Smooth muscle cell (in vitro differentiated cells): ENCODE measurements around the gene NFKBIE. TPM values are rescaled to one million over a fixed set of nuclear protein-coding genes. Genes with fewer than 3 reads are reported as not detected.

Experiments
- DNase-seq: peaks from one replicate; lab custom pipeline; 2025; ENCODE audit not compliant: unreplicated experiment; lab: John Stamatoyannopoulos, UW
- H2AFZ ChIP-seq: fragments of 200-600 bp; sonication (generic); 2 replicates; pipeline ENCODE4 v1.6.0; 2016; ENCODE audit warnings: antibody characterized with exemption, low read depth, mild to moderate bottlenecking
- H3F3A ChIP-seq: fragments of 200-600 bp; sonication (generic); 2 replicates; pipeline ENCODE4 v1.6.0; 2017; ENCODE audit warnings: antibody characterized with exemption, low read depth
- H3K27ac ChIP-seq: fragments of 200-600 bp; sonication (generic); 2 replicates; pipeline ENCODE4 v1.5.1; 2016; ENCODE audit warnings: low read depth, mild to moderate bottlenecking
- H3K27me3 ChIP-seq: fragments of 200-600 bp; sonication (generic); 2 replicates; pipeline ENCODE4 v1.6.1; 2016; ENCODE audit warnings: low read depth, mild to moderate bottlenecking
- H3K36me3 ChIP-seq: fragments of 200-600 bp; sonication (generic); 2 replicates; pipeline ENCODE4 v1.5.1; 2016; ENCODE audit warnings: low read depth
- H3K4me1 ChIP-seq: fragments of 200-600 bp; sonication (generic); 2 replicates; pipeline ENCODE4 v1.5.1; 2016; ENCODE audit warnings: low read depth
- H3K4me2 ChIP-seq: fragments of 200-600 bp; sonication (generic); 2 replicates; pipeline ENCODE4 v1.6.0; 2016; ENCODE audit warnings: mild to moderate bottlenecking
- H3K4me3 ChIP-seq: fragments of 200-600 bp; sonication (generic); 2 replicates; pipeline ENCODE4 v1.5.1; 2016; ENCODE audit warnings: mild to moderate bottlenecking
- H3K79me2 ChIP-seq: fragments of 200-600 bp; sonication (generic); 2 replicates; pipeline ENCODE4 v1.6.0; 2016; ENCODE audit warnings: low read depth, mild to moderate bottlenecking
- H3K9ac ChIP-seq: fragments of 200-600 bp; sonication (generic); 2 replicates; pipeline ENCODE4 v1.6.0; 2016; ENCODE audit warnings: low read depth
- H3K9me3 ChIP-seq: fragments of 200-600 bp; sonication (generic); replicated peaks from 2 replicates; pipeline ENCODE4 v1.5.1; 2016; ENCODE audit warnings: low read depth
- H4K20me1 ChIP-seq: fragments of 200-600 bp; sonication (generic); 2 replicates; pipeline ENCODE4 v1.6.0; 2016; ENCODE audit warnings: low read depth
- WGBS: methylation state at CpG from one replicate; pipeline ENCODE4 v1.1.7; 2016; ENCODE audit warnings: low lambda C conversion rate; 5-methylcytosine and 5-hydroxymethylcytosine counted together
- polyA plus RNA-seq: library from polyadenylated mRNA; unstranded; fragments of >200 nt; fragmentation: Nextera tagmentation; extraction: Ambion mirVana; gene quantifications from 2 replicates; pipeline ENCODE4 v1.2.1, GENCODE V29; 2016
- total RNA-seq: library from RNA; depleted of rRNA; stranded (reverse); fragments of >200 nt; gene quantifications from 2 replicates; pipeline ENCODE4 v1.2.3, GENCODE V29; 2014
- TF ChIP-seq, protein P1 (sequence below): fragments of 200-600 bp; sonication (generic); IDR thresholded peaks from 2 replicates; pipeline ENCODE4 v1.5.1; 2017; ENCODE audit warnings: borderline replicate concordance, mild to moderate bottlenecking, antibody characterized with exemption; ENCODE audit not compliant: insufficient read depth, poor library complexity, severe bottlenecking

Gene NFKBIE
- total and polyA plus RNA-seq, 2 experiments from 2014 or later: 7.0 to 12.3 TPM

DNA sequence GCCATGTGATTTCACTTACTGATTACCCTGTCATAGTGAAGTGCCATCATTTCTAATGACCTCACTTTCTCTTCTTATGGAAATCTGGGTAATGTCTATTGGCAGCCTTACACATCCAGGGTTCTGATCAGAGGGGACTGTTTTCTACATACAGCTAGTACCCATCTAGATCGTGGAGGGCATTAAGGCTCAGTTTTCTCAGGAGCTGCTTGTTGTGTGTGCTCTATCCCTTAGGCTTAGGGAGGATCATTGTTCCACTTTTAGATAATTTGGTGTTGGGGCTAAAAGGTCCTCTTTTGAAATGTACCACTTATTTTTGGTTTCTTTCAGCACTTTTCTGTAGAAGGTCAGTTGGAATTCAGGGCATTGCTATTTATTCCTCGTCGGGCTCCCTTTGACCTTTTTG is 14.6 kb downstream of the NFKBIE start:
- peak overlapping the region; percentile 62 for H3K27ac ChIP-seq

DNA sequence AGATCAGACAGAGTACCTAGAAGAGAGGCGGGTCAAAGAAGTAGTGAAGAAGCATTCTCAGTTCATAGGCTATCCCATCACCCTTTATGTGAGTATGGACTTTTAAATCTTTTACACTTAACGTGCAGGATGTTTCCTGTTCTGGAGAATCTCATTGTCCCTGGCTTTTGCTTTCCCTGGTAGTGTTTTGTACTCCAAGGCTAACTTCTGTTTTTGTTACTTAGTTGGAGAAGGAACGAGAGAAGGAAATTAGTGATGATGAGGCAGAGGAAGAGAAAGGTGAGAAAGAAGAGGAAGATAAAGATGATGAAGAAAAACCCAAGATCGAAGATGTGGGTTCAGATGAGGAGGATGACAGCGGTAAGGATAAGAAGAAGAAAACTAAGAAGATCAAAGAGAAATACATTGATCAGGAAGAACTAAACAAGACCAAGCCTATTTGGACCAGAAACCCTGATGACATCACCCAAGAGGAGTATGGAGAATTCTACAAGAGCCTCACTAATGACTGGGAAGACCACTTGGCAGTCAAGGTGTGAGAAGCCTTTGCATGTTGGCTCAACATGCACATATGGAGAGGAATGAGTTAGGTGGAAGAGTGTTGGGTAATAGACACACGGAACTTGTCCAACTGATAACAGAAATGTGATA is 15.2 kb downstream of the NFKBIE start:
- H3K27me3 ChIP-seq: no peaks in the 10 kb centered on the region
- TF ChIP-seq, protein P1, sequence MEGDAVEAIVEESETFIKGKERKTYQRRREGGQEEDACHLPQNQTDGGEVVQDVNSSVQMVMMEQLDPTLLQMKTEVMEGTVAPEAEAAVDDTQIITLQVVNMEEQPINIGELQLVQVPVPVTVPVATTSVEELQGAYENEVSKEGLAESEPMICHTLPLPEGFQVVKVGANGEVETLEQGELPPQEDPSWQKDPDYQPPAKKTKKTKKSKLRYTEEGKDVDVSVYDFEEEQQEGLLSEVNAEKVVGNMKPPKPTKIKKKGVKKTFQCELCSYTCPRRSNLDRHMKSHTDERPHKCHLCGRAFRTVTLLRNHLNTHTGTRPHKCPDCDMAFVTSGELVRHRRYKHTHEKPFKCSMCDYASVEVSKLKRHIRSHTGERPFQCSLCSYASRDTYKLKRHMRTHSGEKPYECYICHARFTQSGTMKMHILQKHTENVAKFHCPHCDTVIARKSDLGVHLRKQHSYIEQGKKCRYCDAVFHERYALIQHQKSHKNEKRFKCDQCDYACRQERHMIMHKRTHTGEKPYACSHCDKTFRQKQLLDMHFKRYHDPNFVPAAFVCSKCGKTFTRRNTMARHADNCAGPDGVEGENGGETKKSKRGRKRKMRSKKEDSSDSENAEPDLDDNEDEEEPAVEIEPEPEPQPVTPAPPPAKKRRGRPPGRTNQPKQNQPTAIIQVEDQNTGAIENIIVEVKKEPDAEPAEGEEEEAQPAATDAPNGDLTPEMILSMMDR: no peak
- H2AFZ ChIP-seq: no peak overlapping the region
- WGBS: 85% methylated on average over 6 of the region's 6 CpGs
- H4K20me1 ChIP-seq: peaks cover 82% of the 10 kb centered on the region
- peaks cover 35% of the 10 kb centered on the region for H3K36me3 ChIP-seq
- no peak overlapping the region for H3K4me3 ChIP-seq
- peaks cover 72% of the 10 kb centered on the region for H3K79me2 ChIP-seq
- no peaks in the 10 kb centered on the region for H3K9me3 ChIP-seq
- no peak overlapping the region for H3K9ac ChIP-seq
- H3F3A ChIP-seq: peaks cover 57% of the 10 kb centered on the region
- no peak overlapping the region for H3K4me2 ChIP-seq
- DNase-seq: no peak
- H3K27ac ChIP-seq: peak overlapping the region; percentile 62
- H3K4me1 ChIP-seq: peaks cover 26% of the 10 kb centered on the region

More for the DNA sequence above, 14.6 kb downstream of the NFKBIE start:
- H3K27me3 ChIP-seq: no peaks in the 10 kb centered on the region
- H3K9me3 ChIP-seq: no peaks in the 10 kb centered on the region
- H4K20me1 ChIP-seq: peaks cover 88% of the 10 kb centered on the region
- no peak for DNase-seq
- H2AFZ ChIP-seq: no peak overlapping the region
- H3K4me1 ChIP-seq: peaks cover 22% of the 10 kb centered on the region
- TF ChIP-seq, protein P1: no peak
- H3K79me2 ChIP-seq: peaks cover 72% of the 10 kb centered on the region
- H3K9ac ChIP-seq: no peak overlapping the region
- WGBS: 93% methylated on average over 3 of the region's 3 CpGs
- H3K4me2 ChIP-seq: no peak overlapping the region
- peaks cover 57% of the 10 kb centered on the region for H3F3A ChIP-seq
- no peak overlapping the region for H3K4me3 ChIP-seq
- H3K36me3 ChIP-seq: peaks cover 35% of the 10 kb centered on the region

DNA sequence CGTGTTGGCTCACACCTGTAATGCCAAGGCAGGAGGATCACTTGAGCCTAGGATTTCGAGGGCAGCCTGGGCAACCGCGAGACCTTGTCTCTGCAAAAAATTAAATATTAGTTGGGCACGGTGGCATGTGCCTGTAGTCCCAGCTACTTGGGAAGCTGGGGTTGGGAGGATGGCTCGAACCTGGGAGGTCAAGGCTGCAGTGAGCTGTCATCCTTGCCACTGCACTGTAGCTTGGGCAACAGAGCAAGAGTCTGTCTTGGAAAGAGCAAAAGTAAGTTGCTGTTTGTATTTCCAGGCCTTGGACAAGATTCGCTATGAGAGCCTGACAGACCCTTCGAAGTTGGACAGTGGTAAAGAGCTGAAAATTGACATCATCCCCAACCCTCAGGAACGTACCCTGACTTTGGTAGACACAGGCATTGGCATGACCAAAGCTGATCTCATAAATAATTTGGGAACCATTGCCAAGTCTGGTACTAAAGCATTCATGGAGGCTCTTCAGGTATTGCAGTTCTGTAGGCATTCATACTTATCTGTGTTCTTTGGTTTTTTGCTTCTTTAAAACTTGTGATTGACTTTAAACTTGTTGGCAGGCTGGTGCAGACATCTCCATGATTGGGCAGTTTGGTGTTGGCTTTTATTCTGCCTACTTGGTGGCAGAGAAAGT is 16.1 kb downstream of the NFKBIE start:
- Histone ChIP-seq H3K79me2 (peaks cover 63% of the 10 kb centered on the region), H3K4me1 (peaks cover 29% of the 10 kb centered on the region), H3K36me3 (peaks cover 35% of the 10 kb centered on the region), H3K27ac (peak overlapping the region; percentile 90), H3K4me3 (peak overlapping the region; percentile 89), H3K9ac (no peak overlapping the region), H3K9me3 (no peaks in the 10 kb centered on the region), H2AFZ (no peak overlapping the region), H4K20me1 (peaks cover 73% of the 10 kb centered on the region), H3K27me3 (no peaks in the 10 kb centered on the region), H3F3A (peaks cover 48% of the 10 kb centered on the region), H3K4me2 (peak overlapping the region; percentile 93)
- 86% methylated on average over 9 of the region's 9 CpGs for WGBS
- no peak for DNase-seq
- TF ChIP-seq, protein P1: no peak
